HCT116 (cell line): ENCODE data around the gene LCN15. TPM values are rescaled to one million over a fixed set of nuclear protein-coding genes. Genes with fewer than 3 reads are reported as not detected.

Experiments used
- ATAC-seq: fragments of 200-7000 bp; cut with Tn5 transposase; 2 replicates; pipeline ENCODE4 v1.9.1; 2020; ENCODE audit warnings: mild to moderate bottlenecking, moderate library complexity
- BruUV-seq: library from RNA; stranded (reverse); fragments of 400-500 nt; replicated peaks from 2 replicates; lab custom pipeline; 2021; lab: Mats Ljungman, UMichigan
- CTCF ChIA-PET: fragments of 300-600 bp; sonication (Branson Sonifier 250); formaldehyde crosslinking; loops from one replicate; lab custom pipeline; 2021; ENCODE audit warnings: antibody characterized with exemption; lab: Charles Lee
- POLR2A ChIA-PET: fragments of 300-600, 350-600 bp; sonication (Branson Sonifier 250); formaldehyde crosslinking; loops from one replicate; lab custom pipeline; 2021; ENCODE audit warnings: antibody characterized with exemption; lab: Charles Lee
- RAD21 ChIA-PET, 2 experiments: fragments of 300-600 bp; sonication (Branson Sonifier 250); formaldehyde crosslinking; loops; one replicate each; lab custom pipeline; 2023; ENCODE audit warnings: low total read pairs in 2 of 2; ENCODE audit not compliant: uncharacterized antibody in 2 of 2, unreplicated experiment in 2 of 2, low non-redundant PET in 1 of 2; lab: Charles Lee
- DNase-seq: peaks from one replicate; pipeline ENCODE4 v3.0.0-alpha.2; 2010; ENCODE audit warnings: low read depth, low spot score
- H2AFZ ChIP-seq: fragments of 200-600 bp; shearing (Covaris generic), sonication (generic); 2 replicates; pipeline ENCODE4 v1.6.1; 2017; ENCODE audit warnings: low read depth, mixed run types, mixed read lengths, antibody characterized with exemption, low read length; ENCODE audit not compliant: poor library complexity, severe bottlenecking
- H3K27ac ChIP-seq: 2 replicates; pipeline ENCODE4 v1.5.1; 2012; ENCODE audit warnings: low read depth, low read length
- H3K27me3 ChIP-seq: fragments of 200-600 bp; sonication (generic); 2 replicates; pipeline ENCODE4 v1.6.1; 2016; ENCODE audit warnings: mixed run types, low read length, mixed read lengths; ENCODE audit not compliant: insufficient read depth
- H3K36me3 ChIP-seq, 2 experiments: fragments of 200-500 bp in 1 of 2; fragments of 200-600 bp in 1 of 2; sonication (Bioruptor generic) in 1 of 2; sonication (generic) in 1 of 2; 2 replicates each; pipeline versions ENCODE4 v1.5.1 to v1.6.1; 2014 to 2016; ENCODE audit warnings: low read length in 2 of 2, inconsistent platforms in 1 of 2, mixed read lengths in 1 of 2, mixed run types in 1 of 2; ENCODE audit not compliant: insufficient read depth in 2 of 2, control insufficient read depth in 1 of 2
- H3K4me1 ChIP-seq, 2 experiments: fragments of 200-600 bp in 1 of 2; sonication (generic) in 1 of 2; 2 replicates each; pipeline versions ENCODE4 v1.5.1 to v1.6.1; 2012 to 2017; ENCODE audit warnings: low read length in 2 of 2, inconsistent platforms in 1 of 2, mild to moderate bottlenecking in 1 of 2, mixed read lengths in 1 of 2, mixed run types in 1 of 2, moderate library complexity in 1 of 2; ENCODE audit not compliant: insufficient read depth in 2 of 2, control insufficient read depth in 1 of 2
- H3K4me2 ChIP-seq: fragments of 200-600 bp; sonication (generic); 2 replicates; pipeline ENCODE4 v1.6.1; 2017; ENCODE audit warnings: mixed run types, low read length, mixed read lengths
- H3K4me3 ChIP-seq, 2 experiments: fragments of 200-600 bp in 1 of 2; sonication (generic) in 1 of 2; replicated peaks in 1 of 2; 2 replicates each; pipeline ENCODE4 v1.5.1; 2011 to 2016; ENCODE audit warnings: low read length in 2 of 2, control low read depth in 1 of 2, low read depth in 1 of 2, mild to moderate bottlenecking in 1 of 2, mixed read lengths in 1 of 2, mixed run types in 1 of 2
- H3K79me2 ChIP-seq: fragments of 200-600 bp; sonication (generic); 2 replicates; pipeline ENCODE4 v1.6.1; 2017; ENCODE audit warnings: mild to moderate bottlenecking, mixed run types, low read length, moderate library complexity, mixed read lengths; ENCODE audit not compliant: insufficient read depth
- H3K9ac ChIP-seq: fragments of 200-600 bp; sonication (generic); 2 replicates; pipeline ENCODE4 v1.6.1; 2016; ENCODE audit warnings: low read length, mixed read lengths
- H3K9me2 ChIP-seq: fragments of 200-600 bp; sonication (generic), shearing (Covaris generic); 2 replicates; pipeline ENCODE4 v1.6.1; 2017; ENCODE audit warnings: mixed run types, mild to moderate bottlenecking, moderate library complexity; ENCODE audit not compliant: insufficient read depth
- H3K9me3 ChIP-seq, 2 experiments: fragments of 200-500 bp in 1 of 2; fragments of 200-600 bp in 1 of 2; sonication (Bioruptor generic) in 1 of 2; sonication (generic) in 1 of 2; 2 replicates each; pipeline ENCODE4 v1.6.1; 2014 to 2017; ENCODE audit warnings: low read length in 2 of 2, mixed read lengths in 2 of 2, inconsistent platforms in 1 of 2, low read depth in 1 of 2, mild to moderate bottlenecking in 1 of 2, mixed run types in 1 of 2, moderate library complexity in 1 of 2; ENCODE audit not compliant: control insufficient read depth in 1 of 2, insufficient read depth in 1 of 2
- H4K20me1 ChIP-seq: fragments of 200-600 bp; sonication (generic), shearing (Covaris generic); 2 replicates; pipeline ENCODE4 v1.6.1; 2017; ENCODE audit warnings: mixed run types, mild to moderate bottlenecking, moderate library complexity; ENCODE audit not compliant: insufficient read depth
- CBX3 ChIP-seq: IDR thresholded peaks from 2 replicates; pipeline ENCODE4 v1.6.1; 2012; ENCODE audit warnings: low read depth
- CEBPB ChIP-seq: IDR thresholded peaks from 2 replicates; pipeline ENCODE4 v1.6.1; 2012; ENCODE audit warnings: low read depth
- CTCF ChIP-seq, 3 experiments: fragments of 200-600 bp in 1 of 3; sonication (generic) in 1 of 3; IDR thresholded peaks in 2 of 3; conservative IDR thresholded peaks in 1 of 3; 2 replicates each; pipeline ENCODE4 v1.5.1; 2012 to 2017; ENCODE audit warnings: low read depth in 2 of 3, low read length in 2 of 3, antibody characterized with exemption in 1 of 3, borderline replicate concordance in 1 of 3, control low read depth in 1 of 3, mild to moderate bottlenecking in 1 of 3, mixed read lengths in 1 of 3, mixed run types in 1 of 3, moderate library complexity in 1 of 3; ENCODE audit not compliant: insufficient read depth in 1 of 3
- EGR1 ChIP-seq: IDR thresholded peaks from 2 replicates; pipeline ENCODE4 v1.6.1; 2012; ENCODE audit warnings: low read depth
- ELF1 ChIP-seq: IDR thresholded peaks from 2 replicates; pipeline ENCODE4 v1.6.1; 2012; ENCODE audit warnings: low read depth, borderline replicate concordance
- EZH2 ChIP-seq: fragments of 200-600 bp; sonication (generic); IDR thresholded peaks from 2 replicates; pipeline ENCODE4 v1.6.1; 2017; ENCODE audit warnings: antibody characterized with exemption, mixed run types
- FOSL1 ChIP-seq: IDR thresholded peaks from 2 replicates; pipeline ENCODE4 v1.6.1; 2012; ENCODE audit warnings: low read depth
- MAX ChIP-seq: IDR thresholded peaks from 2 replicates; pipeline ENCODE4 v1.6.1; 2012
- POLR2A ChIP-seq: IDR thresholded peaks from 2 replicates; pipeline ENCODE4 v1.7.0; 2011; ENCODE audit warnings: borderline replicate concordance; ENCODE audit not compliant: insufficient read depth, insufficient read length; ENCODE audit errors: extremely low read depth
- POLR2AphosphoS5 ChIP-seq: IDR thresholded peaks from 2 replicates; pipeline ENCODE4 v1.6.1; 2011; ENCODE audit warnings: mild to moderate bottlenecking, low read depth, low read length, moderate library complexity
- RAD21 ChIP-seq: IDR thresholded peaks from 2 replicates; pipeline ENCODE4 v1.6.1; 2012; ENCODE audit warnings: low read depth, mild to moderate bottlenecking
- SIN3A ChIP-seq: IDR thresholded peaks from 2 replicates; pipeline ENCODE4 v1.6.1; 2012; ENCODE audit warnings: low read depth
- SP1 ChIP-seq: IDR thresholded peaks from 2 replicates; pipeline ENCODE4 v1.6.1; 2012; ENCODE audit warnings: low read depth
- SRF ChIP-seq: IDR thresholded peaks from 2 replicates; pipeline ENCODE4 v1.6.1; 2012; ENCODE audit warnings: low read depth
- TCF7L2 ChIP-seq: IDR thresholded peaks from 2 replicates; pipeline ENCODE4 v1.7.0; 2011; ENCODE audit warnings: borderline replicate concordance, inconsistent platforms; ENCODE audit not compliant: insufficient read depth, insufficient read length; ENCODE audit errors: extremely low read depth
- YY1 ChIP-seq: IDR thresholded peaks from 2 replicates; pipeline ENCODE4 v1.6.1; 2011; ENCODE audit warnings: low read length, low read depth, moderate library complexity, mild to moderate bottlenecking; ENCODE audit not compliant: insufficient replicate concordance; ENCODE audit errors: extremely low read depth
- ZFX ChIP-seq: fragments of 450-650 bp; IDR thresholded peaks from 2 replicates; pipeline ENCODE4 v1.6.1; 2017
- ZNF274 ChIP-seq: fragments of 200-500 bp; sonication (Bioruptor generic); IDR thresholded peaks from 2 replicates; pipeline ENCODE4 v1.6.1; 2014; ENCODE audit warnings: mild to moderate bottlenecking, low read depth, low read length, inconsistent platforms
- intact Hi-C: fragments of 100-400 bp; cut with micrococcal nuclease; formaldehyde crosslinking; loops from 2 replicates; pipeline ENCODE4 v1.10.0; 2022
- total RNA-seq: library from RNA; stranded (reverse); gene quantifications from one replicate; pipeline ENCODE4 v1.2.1, GENCODE V29; 2021; ENCODE audit not compliant: unreplicated experiment

Gene LCN15
- total RNA-seq, 1 experiment from 2014 or later = 0.76 TPM

GRCh38 chr9:136763649-136764035, 676 bp downstream of the LCN15 start:
- H2AFZ ChIP-seq = no peak overlapping the region
- ChIA-PET POLR2A (interaction anchor here (0.6 to 0.7 kb wide), 2 partner anchors 8 to 36 kb away, joined by 3 to 4 read pairs; no protein-coding TSS in a partner anchor), RAD21 (no interaction called here), CTCF (interaction anchor here (0.7 to 0.9 kb wide), 2 partner anchors 34 to 266 kb away, joined by 3 read pairs; no protein-coding TSS in a partner anchor)
- no peak overlapping the region; the same call in 1 of the 2 replicates for H3K27ac ChIP-seq
- no peaks in the 10 kb centered on the region for H4K20me1 ChIP-seq
- ATAC-seq (no peak), DNase-seq (no peak)
- no peak overlapping the region for H3K4me3 ChIP-seq
- no peaks in the 10 kb centered on the region for H3K9me2 ChIP-seq
- intact Hi-C loops = no loop called here
- H3K9ac ChIP-seq = no peak overlapping the region
- H3K4me1 ChIP-seq = peaks cover 13 to 30% of the 10 kb centered on the region in 2 experiments; a peak in 3 of 4 replicates
- TF ChIP-seq SRF (no peak), ZFX (no peak), MAX (no peak), SIN3A (no peak)
- no peaks in the 10 kb centered on the region for H3K36me3 ChIP-seq
- H3K79me2 ChIP-seq = no peaks in the 10 kb centered on the region
- no peak overlapping the region for H3K4me2 ChIP-seq
- no TSS peak for BruUV-seq
- H3K9me3 ChIP-seq = no peaks in the 10 kb centered on the region
- no peaks in the 10 kb centered on the region for H3K27me3 ChIP-seq

- intact Hi-C loops = no loop called here
- H3K27me3 ChIP-seq = no peaks in the 10 kb centered on the region
- H4K20me1 ChIP-seq = no peaks in the 10 kb centered on the region
- H3K4me1 ChIP-seq = peaks cover 13 to 30% of the 10 kb centered on the region in 2 experiments; a peak in 3 of 4 replicates
- no peak overlapping the region; the same call in 1 of the 2 replicates for H3K27ac ChIP-seq
- peak; percentile 74 for ATAC-seq
- DNase-seq = peak; percentile 46
- no peaks in the 10 kb centered on the region for H3K9me2 ChIP-seq
- peak overlapping the region; percentile 56 for H3K4me2 ChIP-seq
- H3K79me2 ChIP-seq = no peaks in the 10 kb centered on the region
- CTCF ChIA-PET = interaction anchor here (0.7 to 0.9 kb wide), 2 partner anchors 34 to 266 kb away, joined by 3 read pairs; no protein-coding TSS in a partner anchor
- no peaks in the 10 kb centered on the region for H3K9me3 ChIP-seq
- no peak overlapping the region for H3K4me3 ChIP-seq
- no peak overlapping the region for H3K9ac ChIP-seq
- no peaks in the 10 kb centered on the region for H3K36me3 ChIP-seq
- POLR2A ChIA-PET = interaction anchor here (0.6 to 0.7 kb wide), 2 partner anchors 8 to 37 kb away, joined by 3 to 4 read pairs; no protein-coding TSS in a partner anchor
- BruUV-seq = no TSS peak
- RAD21 ChIA-PET = no interaction called here
- no peak overlapping the region for H2AFZ ChIP-seq
- TF ChIP-seq YY1 = no peak
- TF ChIP-seq CEBPB = no peak
- TF ChIP-seq ELF1 = no peak
- TF ChIP-seq POLR2A = no peak
- no peak for TF ChIP-seq SP1
- TF ChIP-seq TCF7L2 = no peak
- no peak for TF ChIP-seq MAX
- TF ChIP-seq ZFX = no peak
- no peak for TF ChIP-seq EGR1
- TF ChIP-seq SIN3A = no peak
- no peak for TF ChIP-seq RAD21
- TF ChIP-seq POLR2AphosphoS5 = no peak
- no peak for TF ChIP-seq CBX3
- no peak for TF ChIP-seq FOSL1
- TF ChIP-seq EZH2 = no peak
- no peak for TF ChIP-seq CTCF (IDR thresholded peaks at IDR 0.05 in 2 of 3, conservative IDR thresholded peaks at IDR 0.05 in 1 of 3; ENCODE audit: borderline replicate concordance in 1 of 3, insufficient read depth in 1 of 3, low read depth in 2 of 3, low read length in 2 of 3)
- TF ChIP-seq ZNF274 = no peak
- no peak for TF ChIP-seq SRF
Measured at GRCh38 chr9:136762915-136763648, 1.2 kb downstream of the LCN15 start.
